Measurements from ENCODE around the gene LRPPRC.
"Not testable (repeated sequence)": the region's sequence is repeated elsewhere in the genome, so short reads cannot be mapped to it uniquely, and the experiment has no call there.

LRPPRC gene

DNA sequence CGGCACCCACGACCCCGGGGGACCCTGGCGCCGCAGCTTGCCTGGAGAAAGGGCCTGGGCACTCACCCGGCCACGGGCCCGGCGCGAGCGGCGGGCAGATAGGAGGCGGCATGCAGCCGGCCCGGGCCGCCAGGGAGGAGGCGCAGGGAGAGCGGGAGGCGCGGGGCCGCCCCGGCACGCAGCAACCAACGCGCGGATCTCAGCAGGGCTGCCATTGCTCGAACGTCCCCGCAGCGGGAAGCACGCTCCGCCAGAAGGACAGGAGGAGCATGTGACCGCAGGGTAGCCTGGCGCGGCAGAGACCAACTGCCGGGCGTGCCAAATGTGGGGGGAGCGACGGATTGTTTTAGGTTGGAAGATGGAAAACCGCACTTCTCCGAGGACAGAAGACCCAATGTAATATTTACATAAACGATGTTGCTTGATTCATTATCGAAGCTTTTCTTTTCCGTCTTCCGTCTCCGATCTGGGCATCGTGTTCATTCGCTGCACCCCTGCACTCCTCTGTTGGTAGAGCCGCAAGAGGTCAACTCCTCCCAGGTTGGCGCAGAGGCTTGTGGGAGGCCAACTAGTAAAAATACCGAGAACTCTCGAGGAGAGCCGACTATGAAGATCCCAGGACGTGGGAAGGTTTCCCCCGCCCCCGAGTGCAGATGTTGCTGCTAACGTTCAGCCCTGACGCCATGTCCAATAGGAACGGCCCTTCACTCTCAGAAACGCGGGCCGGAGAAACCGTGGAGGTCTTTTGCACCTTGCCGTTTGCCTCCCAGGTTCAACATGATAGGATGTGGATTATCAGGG is at the start of gene LRPPRC:
Gene LRPPRC (minus strand): TSS at position 257 of the 801 bp plus-strand sequence. CDS start 42 bp downstream, at position 215.
- ATAC-seq = peak; percentile 92

- no peak for ATAC-seq
These were observed 49.3 kb upstream of the LRPPRC start for GRCh38 chr2:44045061-44045460.

DNA sequence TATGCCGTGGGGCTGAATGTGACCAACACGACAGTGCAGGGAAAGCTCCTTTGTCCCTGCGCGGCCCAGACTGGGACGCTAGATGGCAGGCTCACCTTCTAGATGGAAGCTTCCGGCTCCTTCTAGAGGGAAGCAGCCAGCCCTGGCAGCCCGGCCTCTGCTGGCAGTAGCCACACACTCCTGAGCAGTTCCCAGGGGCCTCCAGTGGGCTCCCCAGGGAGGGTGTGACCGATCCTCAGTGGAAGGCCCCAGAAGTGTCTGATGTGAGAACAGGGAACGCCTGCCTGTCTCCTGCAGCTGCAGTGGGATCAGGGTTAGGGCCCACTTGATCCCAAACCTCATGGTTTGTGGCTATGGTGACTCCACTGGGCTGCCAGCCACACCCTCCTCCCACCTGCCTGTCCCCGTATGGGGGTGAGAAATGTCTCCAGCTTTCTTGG is 48.5 kb upstream of the LRPPRC start:
- ATAC-seq = peak; percentile 96 to 98

- ATAC-seq = no peak
These were observed 44.6 kb upstream of the LRPPRC start for GRCh38 chr2:44040365-44040764.

- ATAC-seq = no peak
These were observed 42.5 kb upstream of the LRPPRC start for GRCh38 chr2:44038277-44038676.

DNA sequence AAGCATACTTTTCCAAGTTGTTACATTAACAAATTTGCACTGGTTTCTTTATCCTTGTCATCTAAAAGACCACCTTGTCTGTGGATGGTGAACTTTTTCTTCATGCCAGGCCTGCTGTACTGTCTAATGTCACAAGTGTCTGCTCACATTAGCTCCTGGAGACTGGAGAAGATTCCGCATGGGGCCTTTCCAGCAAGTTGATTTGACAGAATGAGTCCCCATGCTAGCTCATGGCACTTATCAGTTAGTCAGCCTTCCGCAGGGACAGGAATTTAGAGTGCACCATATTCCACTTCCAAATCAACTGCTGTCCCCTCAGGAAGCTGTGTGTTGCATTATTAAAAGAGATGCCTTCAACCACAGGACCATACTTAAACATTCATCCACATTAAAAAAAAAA is 41.4 kb upstream of the LRPPRC start:
- no peak for ATAC-seq

GRCh38 chr2:44033947-44034346 is 38.2 kb upstream of the LRPPRC start:
- ATAC-seq = no peak

- ATAC-seq = not testable (repeated sequence)
These were observed 31.3 kb upstream of the LRPPRC start for GRCh38 chr2:44027076-44027475.

GRCh38 chr2:44016282-44016681 is 20.5 kb upstream of the LRPPRC start:
- no peak for ATAC-seq

- peak in 1 of 2 donors; percentile 10 for ATAC-seq
These were observed 19.4 kb upstream of the LRPPRC start for GRCh38 chr2:44015239-44015638.

GRCh38 chr2:44013205-44013604 is 17.4 kb upstream of the LRPPRC start:
- not testable (repeated sequence) for ATAC-seq

DNA sequence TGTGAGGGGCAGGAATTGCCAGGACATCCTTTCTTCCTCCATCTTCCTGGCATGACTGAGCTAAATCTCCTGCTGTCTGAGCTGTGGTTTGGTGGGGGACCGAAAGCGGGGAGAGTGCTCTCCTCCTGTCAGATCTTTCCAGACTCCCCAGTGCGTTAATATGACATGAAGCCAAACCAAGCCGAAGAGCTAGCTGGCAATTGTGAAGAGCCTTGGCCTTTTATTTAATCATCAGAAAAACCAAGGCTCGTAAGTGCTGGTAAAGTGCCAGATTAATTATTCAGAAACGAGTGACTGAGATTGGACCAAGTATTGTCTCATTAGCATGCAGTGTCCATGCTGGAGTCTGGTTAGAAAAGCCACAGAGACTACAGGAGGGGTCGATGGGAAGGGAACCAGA is 14.5 kb upstream of the LRPPRC start:
- ATAC-seq = no peak

- no peak for ATAC-seq
These were observed 13.4 kb upstream of the LRPPRC start for GRCh38 chr2:44009136-44009735.

DNA sequence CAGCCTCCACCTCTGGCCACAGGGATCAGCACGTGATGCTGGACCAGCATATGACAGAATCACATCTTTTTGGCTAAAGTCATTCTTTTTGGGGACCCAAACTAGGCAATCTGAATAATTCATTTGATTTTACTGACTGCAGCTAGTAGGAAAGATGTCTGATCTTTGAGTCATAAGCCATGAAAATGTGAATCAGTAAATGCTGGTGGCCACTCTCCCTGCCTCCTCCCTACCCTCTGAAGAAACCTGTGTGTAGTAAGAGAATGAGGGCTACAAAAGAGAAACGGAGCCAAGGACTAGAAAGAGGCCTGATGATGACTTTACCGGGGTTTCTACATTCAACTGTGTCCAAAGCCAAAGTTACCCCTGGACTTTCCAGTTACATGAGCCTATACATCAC is 10.1 kb upstream of the LRPPRC start:
- no peak for ATAC-seq

DNA sequence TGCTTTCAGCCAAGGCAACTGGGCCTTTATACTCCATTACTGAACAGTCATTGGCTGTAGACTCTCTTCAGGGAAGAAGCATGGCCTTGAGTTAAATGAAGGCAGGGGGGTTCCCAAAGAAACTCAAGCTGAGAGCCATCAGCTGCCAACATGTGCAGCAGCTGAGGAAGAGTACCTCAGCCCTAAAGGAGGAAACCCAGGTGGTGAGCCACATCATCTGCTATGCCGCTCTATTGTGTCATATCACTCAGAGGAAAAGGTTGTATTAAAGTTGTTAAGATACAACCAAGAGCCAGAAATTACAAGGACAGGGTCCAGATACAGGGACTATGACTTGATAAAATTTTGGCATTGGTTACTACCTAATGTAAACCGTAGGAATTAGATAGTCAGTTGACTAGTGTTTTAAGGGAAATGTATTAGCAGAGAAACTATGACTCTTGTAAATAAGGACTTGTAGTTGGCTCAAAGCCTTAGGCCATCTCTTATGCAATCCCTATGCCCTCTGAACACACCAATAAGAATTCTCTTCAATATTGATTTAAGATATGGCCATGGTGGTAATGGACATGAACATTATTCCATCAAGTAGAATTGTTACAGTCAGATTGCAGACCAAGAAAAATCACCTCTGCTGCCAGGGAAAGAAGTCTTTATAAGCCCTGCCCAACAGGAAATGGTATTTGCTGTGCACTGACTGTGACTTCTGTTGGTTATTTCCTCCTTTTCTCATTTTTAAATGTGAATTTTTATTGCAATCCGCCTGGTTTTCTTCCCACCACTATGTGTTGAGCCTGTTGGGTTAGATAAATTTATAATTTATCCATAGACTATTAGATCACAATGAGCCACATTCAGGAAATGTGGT is 9.2 kb upstream of the LRPPRC start:
- ATAC-seq = no peak

DNA sequence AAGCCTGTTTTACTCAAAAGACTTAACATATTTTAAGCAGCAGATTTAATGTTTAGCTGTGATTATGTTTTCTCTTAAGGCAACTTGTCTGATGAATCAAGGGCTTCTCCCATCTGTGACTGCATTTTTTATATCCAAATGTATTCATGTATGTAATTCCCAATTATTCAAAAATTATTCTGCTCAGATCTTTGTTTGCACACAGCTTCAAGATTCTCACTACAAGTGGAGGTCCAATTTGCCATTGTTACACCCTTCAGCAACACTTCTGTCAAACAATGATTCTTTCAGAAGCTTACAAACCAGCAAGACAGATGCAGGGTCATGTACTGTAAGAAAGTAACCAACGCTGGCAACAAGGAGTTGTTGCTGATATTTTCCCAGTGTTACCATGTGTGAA is 5.9 kb upstream of the LRPPRC start:
- no peak for ATAC-seq

DNA sequence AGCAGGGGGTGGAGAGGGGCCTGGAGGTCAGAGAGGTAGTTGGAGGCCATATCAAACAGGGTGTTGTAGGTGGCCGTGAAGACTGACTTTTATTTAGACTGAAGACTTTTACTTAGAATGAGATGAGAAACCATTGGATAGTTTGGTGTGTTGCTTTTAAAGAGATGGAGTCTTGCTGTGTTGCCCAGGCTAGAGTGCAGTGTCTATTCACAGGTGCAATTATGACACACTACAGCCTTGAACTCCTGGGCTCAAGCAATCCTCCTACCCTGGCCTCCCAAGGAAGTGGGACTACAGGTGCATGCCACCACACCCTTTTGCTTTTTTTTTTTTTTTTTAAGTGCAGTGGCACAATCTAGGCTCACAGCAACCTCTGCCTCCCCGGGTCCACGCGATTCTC is 2.5 kb upstream of the LRPPRC start:
- no peak for ATAC-seq

- ATAC-seq = no peak
These were observed 2.4 kb downstream of the LRPPRC start for GRCh38 chr2:43993437-43993836.

GRCh38 chr2:43989545-43989944 is 6.2 kb downstream of the LRPPRC start:
- ATAC-seq = no peak

- ATAC-seq = no peak
These were observed 9.2 kb downstream of the LRPPRC start for GRCh38 chr2:43986600-43986999.

- no peak for ATAC-seq
These were observed 10.4 kb downstream of the LRPPRC start for GRCh38 chr2:43985359-43985758.

- ATAC-seq = no peak
These were observed 11.3 kb downstream of the LRPPRC start for GRCh38 chr2:43984533-43984932.

DNA sequence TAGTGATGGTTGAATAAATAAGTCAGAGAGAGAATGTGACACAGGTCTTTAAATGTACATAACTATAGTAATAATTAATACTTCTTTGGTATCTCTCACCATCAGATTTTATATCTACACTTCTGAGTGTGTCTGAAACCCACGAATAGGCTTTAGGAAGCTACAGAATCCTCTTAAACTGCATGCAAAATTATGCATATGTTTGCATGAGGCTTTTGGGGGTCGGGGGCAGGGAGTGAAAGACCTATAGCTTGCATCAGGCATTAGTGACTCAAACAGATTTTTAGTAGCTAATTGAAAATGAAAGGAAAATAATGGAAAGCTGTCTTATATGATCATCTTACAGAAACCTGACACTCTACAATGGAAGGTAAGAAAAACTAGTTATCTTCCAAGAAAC is 14.9 kb downstream of the LRPPRC start:
- ATAC-seq = peak; percentile 73 to 85
